Caco-2 (cell line): ENCODE results near the gene SAAL1. TPM values are rescaled to one million over a fixed set of nuclear protein-coding genes. Genes with fewer than 3 reads are reported as not detected.

Experiments used
- BruUV-seq: library from RNA; stranded (reverse); fragments of 400-500 nt; replicated peaks from 2 replicates; lab custom pipeline; 2021; lab: Mats Ljungman, UMichigan
- CTCF ChIA-PET: fragments of 300-600 bp; sonication (Branson Sonifier 250); formaldehyde crosslinking; loops from one replicate; lab custom pipeline; 2022; ENCODE audit warnings: antibody characterized with exemption; lab: Charles Lee
- POLR2A ChIA-PET: fragments of 300-600 bp; sonication (Branson Sonifier 250); formaldehyde crosslinking; loops from one replicate; lab custom pipeline; 2022; ENCODE audit warnings: antibody characterized with exemption; lab: Charles Lee
- DNase-seq, 2 experiments: peaks; one replicate each; pipeline versions ENCODE4 v3.0.0 to v3.0.0-alpha.2; 2020 to 2022
- H3K27me3 ChIP-seq: replicated peaks from 2 replicates; pipeline ENCODE4 v1.6.0; 2011; ENCODE audit warnings: low read length; ENCODE audit not compliant: control insufficient read depth, insufficient read depth
- H3K36me3 ChIP-seq: 2 replicates; pipeline ENCODE4 v1.5.1; 2011; ENCODE audit warnings: low read length; ENCODE audit not compliant: control insufficient read depth, insufficient read depth
- H3K4me1 ChIP-seq: fragments of 250-450 bp; sonication (Bioruptor Pico); 2 replicates; pipeline ENCODE4 v1.5.1; 2020; ENCODE audit warnings: mild to moderate bottlenecking
- H3K4me3 ChIP-seq: 2 replicates; pipeline ENCODE4 v1.5.1; 2011; ENCODE audit warnings: low read depth, mild to moderate bottlenecking, control low read depth, low read length
- H3K9me3 ChIP-seq: fragments of 250-450 bp; sonication (Bioruptor Pico); 2 replicates; pipeline ENCODE4 v1.5.1; 2020; ENCODE audit warnings: mild to moderate bottlenecking, moderate library complexity
- H3K27ac Mint-ChIP-seq: one replicate; pipeline ENCODE4 v1.8.0; 2022; ENCODE audit warnings: mixed read lengths; ENCODE audit not compliant: unreplicated experiment
- H3K27me3 Mint-ChIP-seq: one replicate; pipeline ENCODE4 v1.8.0; 2022; ENCODE audit warnings: mixed read lengths; ENCODE audit not compliant: insufficient read depth, unreplicated experiment
- H3K36me3 Mint-ChIP-seq: one replicate; pipeline ENCODE4 v1.8.0; 2022; ENCODE audit warnings: mild to moderate bottlenecking, mixed read lengths; ENCODE audit not compliant: insufficient read depth, unreplicated experiment
- H3K4me1 Mint-ChIP-seq: one replicate; pipeline ENCODE4 v1.8.0; 2022; ENCODE audit warnings: low read depth, mixed read lengths; ENCODE audit not compliant: unreplicated experiment
- H3K4me3 Mint-ChIP-seq: one replicate; pipeline ENCODE4 v1.8.0; 2022; ENCODE audit warnings: mild to moderate bottlenecking, moderate library complexity, mixed read lengths; ENCODE audit not compliant: unreplicated experiment
- H3K9me3 Mint-ChIP-seq: one replicate; pipeline ENCODE4 v1.8.0; 2022; ENCODE audit warnings: mixed read lengths; ENCODE audit not compliant: unreplicated experiment
- intact Hi-C: fragments of 100-400 bp; cut with micrococcal nuclease; formaldehyde crosslinking; loops from one replicate; pipeline ENCODE4 v1.10.0; 2022; ENCODE audit not compliant: unreplicated experiment
- total RNA-seq: library from RNA; stranded (reverse); gene quantifications from 2 replicates; pipeline ENCODE4 v1.2.3, GENCODE V29; 2022
- TF ChIP-seq, protein P1 (sequence below), 2 experiments: fragments of 200-600 bp in 1 of 2; IDR thresholded peaks; 1 replicate in 1 of 2; 2 replicates in 1 of 2; pipeline versions ENCODE4 v1.5.1 to v1.8.0; 2011 to 2022; ENCODE audit warnings: antibody characterized with exemption in 1 of 2, control low read depth in 1 of 2, inconsistent platforms in 1 of 2, low read depth in 1 of 2, low read length in 1 of 2, mild to moderate bottlenecking in 1 of 2, moderate library complexity in 1 of 2; ENCODE audit not compliant: insufficient read depth in 1 of 2, severe bottlenecking in 1 of 2, unreplicated experiment in 1 of 2

Gene SAAL1
- total RNA-seq, 1 experiment from 2014 or later = 43.1 TPM

DNA sequence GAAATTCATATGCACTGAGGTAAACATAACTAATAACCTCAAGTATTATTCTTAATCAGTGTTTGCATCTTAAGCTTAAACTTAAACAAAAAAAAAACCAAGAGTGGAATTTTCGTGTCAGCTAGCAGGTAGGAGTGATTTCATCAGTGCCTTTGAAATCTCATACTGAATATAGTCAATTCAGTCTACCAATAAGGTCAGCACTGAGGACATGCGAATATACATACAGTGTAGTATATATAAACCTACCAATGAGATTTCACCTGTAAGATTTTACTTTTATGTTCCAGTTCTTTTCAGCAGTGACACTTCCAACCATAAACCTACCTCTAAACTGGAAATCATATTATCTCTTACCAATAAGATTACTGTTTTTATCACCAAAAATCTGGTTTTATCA, 27.0 kb downstream of the SAAL1 start:
- H3K27ac Mint-ChIP-seq = no peak overlapping the region
- Histone ChIP-seq H3K27me3 (no peaks in the 10 kb centered on the region), H3K36me3 (peaks cover 1% of the 10 kb centered on the region), H3K4me1 (no peaks in the 10 kb centered on the region), H3K4me3 (no peak overlapping the region), H3K9me3 (no peaks in the 10 kb centered on the region)
- H3K36me3 Mint-ChIP-seq = peaks cover 29% of the 10 kb centered on the region
- no peaks in the 10 kb centered on the region for H3K4me1 Mint-ChIP-seq
- CTCF ChIA-PET = no interaction called here
- POLR2A ChIA-PET = no interaction called here
- H3K4me3 Mint-ChIP-seq = no peak overlapping the region
- H3K9me3 Mint-ChIP-seq = no peaks in the 10 kb centered on the region
- no peak for DNase-seq
- no TSS peak for BruUV-seq
- no peaks in the 10 kb centered on the region for H3K27me3 Mint-ChIP-seq
- intact Hi-C loops = no loop called here
- TF ChIP-seq, protein P1, sequence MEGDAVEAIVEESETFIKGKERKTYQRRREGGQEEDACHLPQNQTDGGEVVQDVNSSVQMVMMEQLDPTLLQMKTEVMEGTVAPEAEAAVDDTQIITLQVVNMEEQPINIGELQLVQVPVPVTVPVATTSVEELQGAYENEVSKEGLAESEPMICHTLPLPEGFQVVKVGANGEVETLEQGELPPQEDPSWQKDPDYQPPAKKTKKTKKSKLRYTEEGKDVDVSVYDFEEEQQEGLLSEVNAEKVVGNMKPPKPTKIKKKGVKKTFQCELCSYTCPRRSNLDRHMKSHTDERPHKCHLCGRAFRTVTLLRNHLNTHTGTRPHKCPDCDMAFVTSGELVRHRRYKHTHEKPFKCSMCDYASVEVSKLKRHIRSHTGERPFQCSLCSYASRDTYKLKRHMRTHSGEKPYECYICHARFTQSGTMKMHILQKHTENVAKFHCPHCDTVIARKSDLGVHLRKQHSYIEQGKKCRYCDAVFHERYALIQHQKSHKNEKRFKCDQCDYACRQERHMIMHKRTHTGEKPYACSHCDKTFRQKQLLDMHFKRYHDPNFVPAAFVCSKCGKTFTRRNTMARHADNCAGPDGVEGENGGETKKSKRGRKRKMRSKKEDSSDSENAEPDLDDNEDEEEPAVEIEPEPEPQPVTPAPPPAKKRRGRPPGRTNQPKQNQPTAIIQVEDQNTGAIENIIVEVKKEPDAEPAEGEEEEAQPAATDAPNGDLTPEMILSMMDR (IDR thresholded peaks at IDR 0.05; ENCODE audit: insufficient read depth in 1 of 2, low read depth in 1 of 2, low read length in 1 of 2, severe bottlenecking in 1 of 2, unreplicated experiment in 1 of 2) = no peak

DNA sequence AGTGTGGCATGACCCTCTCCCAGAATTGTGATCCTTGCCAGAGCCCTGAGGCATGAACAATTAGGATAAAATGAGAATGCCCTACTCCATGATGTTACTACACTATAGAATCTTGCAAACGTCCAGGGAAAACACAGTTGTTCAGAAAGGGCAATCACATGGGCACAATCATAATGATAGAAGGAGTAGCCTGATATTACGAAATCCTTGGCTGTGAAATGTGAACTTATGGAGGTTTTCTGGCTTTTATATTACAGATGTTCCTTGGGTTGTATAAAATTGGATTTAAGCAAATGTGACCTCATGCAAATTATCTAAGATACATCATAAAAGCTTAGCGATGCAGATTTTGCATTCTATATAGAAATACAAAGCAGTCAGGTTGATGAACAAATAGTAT, 30.4 kb downstream of the SAAL1 start:
- H3K27ac Mint-ChIP-seq = no peak overlapping the region
- intact Hi-C loops = no loop called here
- H3K9me3 Mint-ChIP-seq = no peaks in the 10 kb centered on the region
- H3K4me3 ChIP-seq = no peak overlapping the region
- DNase-seq = no peak
- ChIA-PET CTCF (no interaction called here), POLR2A (no interaction called here)
- peaks cover 17% of the 10 kb centered on the region for H3K36me3 Mint-ChIP-seq
- no peaks in the 10 kb centered on the region for H3K4me1 ChIP-seq
- no peaks in the 10 kb centered on the region for H3K9me3 ChIP-seq
- TF ChIP-seq, protein P1 (IDR thresholded peaks at IDR 0.05; ENCODE audit: insufficient read depth in 1 of 2, low read depth in 1 of 2, low read length in 1 of 2, severe bottlenecking in 1 of 2, unreplicated experiment in 1 of 2) = no peak
- H3K36me3 ChIP-seq = no peaks in the 10 kb centered on the region; the same call in 1 of the 2 replicates
- no peaks in the 10 kb centered on the region for H3K27me3 ChIP-seq
- no peaks in the 10 kb centered on the region for H3K27me3 Mint-ChIP-seq
- no peak overlapping the region for H3K4me3 Mint-ChIP-seq
- BruUV-seq = no TSS peak
- no peaks in the 10 kb centered on the region for H3K4me1 Mint-ChIP-seq

DNA sequence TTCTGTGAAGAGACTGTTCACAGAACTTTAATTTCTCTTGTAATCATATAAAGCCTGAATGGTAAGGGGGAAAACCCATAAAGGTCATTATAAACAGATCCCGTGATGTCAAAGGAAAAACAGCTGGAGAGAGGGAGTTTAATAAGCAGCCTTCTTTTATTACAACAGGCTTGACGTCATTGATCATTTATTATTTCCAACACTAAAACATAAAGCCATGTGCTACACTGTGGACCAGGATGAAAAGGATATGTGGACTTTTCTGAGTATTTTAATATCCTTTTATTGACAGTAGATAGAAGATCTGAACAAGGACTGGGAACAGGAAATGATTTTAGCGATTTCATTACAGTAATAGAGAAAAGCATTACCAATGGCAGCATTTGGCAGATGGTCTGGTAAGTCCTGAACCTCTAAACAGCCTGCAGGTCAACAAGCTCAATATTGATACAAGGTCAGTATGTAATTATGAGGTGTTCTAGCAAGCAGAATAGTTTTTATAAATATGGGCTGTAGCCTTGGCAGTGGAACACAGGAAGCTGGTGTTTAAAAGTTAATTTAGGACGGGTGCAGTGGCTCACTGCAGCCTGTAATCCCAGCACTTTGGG, 34.7 kb downstream of the SAAL1 start:
- H3K27me3 ChIP-seq = no peaks in the 10 kb centered on the region
- no TSS peak for BruUV-seq
- no peak overlapping the region for H3K4me3 Mint-ChIP-seq
- H3K36me3 Mint-ChIP-seq = no peaks in the 10 kb centered on the region
- TF ChIP-seq, protein P1 (IDR thresholded peaks at IDR 0.05; ENCODE audit: insufficient read depth in 1 of 2, low read depth in 1 of 2, low read length in 1 of 2, severe bottlenecking in 1 of 2, unreplicated experiment in 1 of 2) = no peak
- POLR2A ChIA-PET = no interaction called here
- H3K9me3 ChIP-seq = no peaks in the 10 kb centered on the region
- H3K9me3 Mint-ChIP-seq = no peaks in the 10 kb centered on the region
- H3K4me3 ChIP-seq = no peak overlapping the region
- H3K27ac Mint-ChIP-seq = no peak overlapping the region
- no peak for DNase-seq
- intact Hi-C loops = no loop called here
- H3K4me1 ChIP-seq = no peaks in the 10 kb centered on the region
- CTCF ChIA-PET = no interaction called here
- H3K4me1 Mint-ChIP-seq = no peaks in the 10 kb centered on the region
- no peaks in the 10 kb centered on the region for H3K27me3 Mint-ChIP-seq
- H3K36me3 ChIP-seq = no peaks in the 10 kb centered on the region; the same call in 1 of the 2 replicates
